ENCODE results near the gene STK32A.

The STK32A gene

DNA sequence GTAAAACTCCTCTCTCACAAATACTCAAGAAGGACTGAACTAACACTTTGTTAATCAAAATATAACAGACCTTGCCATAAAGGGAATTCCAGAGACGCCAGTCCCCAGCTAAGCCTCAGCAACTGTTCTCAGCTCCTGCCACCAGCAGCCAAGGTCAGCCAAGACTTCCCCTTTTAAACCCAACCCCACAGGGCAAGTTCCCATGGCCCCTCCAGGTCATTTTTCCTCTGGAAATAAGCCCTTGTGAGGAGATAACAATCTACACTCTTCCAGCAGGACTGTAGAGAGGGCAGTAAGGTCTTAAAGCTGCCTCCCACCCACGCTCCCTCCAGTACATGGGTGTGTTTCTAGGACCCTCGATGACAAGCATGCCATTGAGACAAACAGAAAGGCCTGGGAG is 196.8 kb downstream of the STK32A start:
- Histone ChIP-seq H3K9me3 (ENCODE audit: control insufficient read depth, insufficient read depth, low read length) (no peaks in the 10 kb centered on the region), H3K4me2 (ENCODE audit: low read length) (no peak overlapping the region), H3K4me1 (ENCODE audit: control insufficient read depth, low read length) (no peaks in the 10 kb centered on the region), H3K27ac (ENCODE audit: low read depth, low read length) (no peak overlapping the region), H3F3A (ENCODE audit: control insufficient read depth, insufficient read depth) (no peaks in the 10 kb centered on the region), H4K20me1 (ENCODE audit: control insufficient read depth, insufficient read depth, low read depth, low read length) (no peaks in the 10 kb centered on the region), H3K36me3 (ENCODE audit: control insufficient read depth, low read length) (no peaks in the 10 kb centered on the region), H3K79me2 (ENCODE audit: control insufficient read depth, low read length) (no peaks in the 10 kb centered on the region), H3K9me2 (replicated peaks; ENCODE audit: control insufficient read depth, low read length) (no peaks in the 10 kb centered on the region), H3K27me3 (ENCODE audit: control insufficient read depth, low read length) (no peaks in the 10 kb centered on the region), H3K4me3 (ENCODE audit: low read length) (no peak overlapping the region)
- no peak for TF ChIP-seq EZH2phosphoT487 (IDR thresholded peaks at IDR 0.05; ENCODE audit: borderline replicate concordance, low read length)
- TF ChIP-seq, protein P1, sequence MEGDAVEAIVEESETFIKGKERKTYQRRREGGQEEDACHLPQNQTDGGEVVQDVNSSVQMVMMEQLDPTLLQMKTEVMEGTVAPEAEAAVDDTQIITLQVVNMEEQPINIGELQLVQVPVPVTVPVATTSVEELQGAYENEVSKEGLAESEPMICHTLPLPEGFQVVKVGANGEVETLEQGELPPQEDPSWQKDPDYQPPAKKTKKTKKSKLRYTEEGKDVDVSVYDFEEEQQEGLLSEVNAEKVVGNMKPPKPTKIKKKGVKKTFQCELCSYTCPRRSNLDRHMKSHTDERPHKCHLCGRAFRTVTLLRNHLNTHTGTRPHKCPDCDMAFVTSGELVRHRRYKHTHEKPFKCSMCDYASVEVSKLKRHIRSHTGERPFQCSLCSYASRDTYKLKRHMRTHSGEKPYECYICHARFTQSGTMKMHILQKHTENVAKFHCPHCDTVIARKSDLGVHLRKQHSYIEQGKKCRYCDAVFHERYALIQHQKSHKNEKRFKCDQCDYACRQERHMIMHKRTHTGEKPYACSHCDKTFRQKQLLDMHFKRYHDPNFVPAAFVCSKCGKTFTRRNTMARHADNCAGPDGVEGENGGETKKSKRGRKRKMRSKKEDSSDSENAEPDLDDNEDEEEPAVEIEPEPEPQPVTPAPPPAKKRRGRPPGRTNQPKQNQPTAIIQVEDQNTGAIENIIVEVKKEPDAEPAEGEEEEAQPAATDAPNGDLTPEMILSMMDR (IDR thresholded peaks at IDR 0.05; ENCODE audit: low read depth, low read length, poor library complexity, severe bottlenecking), result no peak

DNA sequence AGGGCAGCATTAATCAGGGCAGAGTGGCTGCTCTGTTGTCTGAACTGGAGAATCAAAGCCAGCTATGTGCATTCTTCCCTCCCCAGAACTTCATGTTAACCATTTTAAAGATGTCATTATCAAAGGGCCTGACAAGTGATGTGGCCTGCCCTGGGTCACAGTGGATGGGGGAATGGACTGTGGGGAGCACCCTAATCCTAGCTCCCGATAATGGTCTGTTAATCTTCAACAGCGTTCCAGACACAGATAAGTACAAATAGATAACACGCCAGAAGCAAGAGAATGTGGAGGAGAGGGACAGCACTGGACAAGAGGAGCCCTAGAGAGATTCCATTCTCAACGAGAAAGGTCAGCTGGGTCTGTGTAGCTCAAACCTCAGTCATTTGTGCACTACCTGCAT is 197.5 kb downstream of the STK32A start:
- TF ChIP-seq, protein P1 (IDR thresholded peaks at IDR 0.05; ENCODE audit: low read depth, low read length, poor library complexity, severe bottlenecking), result no peak
- TF ChIP-seq EZH2phosphoT487 (IDR thresholded peaks at IDR 0.05; ENCODE audit: borderline replicate concordance, low read length), result no peak
- Histone ChIP-seq H3K4me1 (ENCODE audit: control insufficient read depth, low read length) (no peaks in the 10 kb centered on the region), H4K20me1 (ENCODE audit: control insufficient read depth, insufficient read depth, low read depth, low read length) (no peaks in the 10 kb centered on the region), H3F3A (ENCODE audit: control insufficient read depth, insufficient read depth) (no peaks in the 10 kb centered on the region), H3K27me3 (ENCODE audit: control insufficient read depth, low read length) (no peaks in the 10 kb centered on the region), H3K9me3 (ENCODE audit: control insufficient read depth, insufficient read depth, low read length) (no peaks in the 10 kb centered on the region), H3K4me3 (ENCODE audit: low read length) (no peak overlapping the region), H3K4me2 (ENCODE audit: low read length) (no peak overlapping the region), H3K79me2 (ENCODE audit: control insufficient read depth, low read length) (no peaks in the 10 kb centered on the region), H3K36me3 (ENCODE audit: control insufficient read depth, low read length) (no peaks in the 10 kb centered on the region), H3K27ac (ENCODE audit: low read depth, low read length) (no peak overlapping the region), H3K9me2 (replicated peaks; ENCODE audit: control insufficient read depth, low read length) (no peaks in the 10 kb centered on the region)

DNA sequence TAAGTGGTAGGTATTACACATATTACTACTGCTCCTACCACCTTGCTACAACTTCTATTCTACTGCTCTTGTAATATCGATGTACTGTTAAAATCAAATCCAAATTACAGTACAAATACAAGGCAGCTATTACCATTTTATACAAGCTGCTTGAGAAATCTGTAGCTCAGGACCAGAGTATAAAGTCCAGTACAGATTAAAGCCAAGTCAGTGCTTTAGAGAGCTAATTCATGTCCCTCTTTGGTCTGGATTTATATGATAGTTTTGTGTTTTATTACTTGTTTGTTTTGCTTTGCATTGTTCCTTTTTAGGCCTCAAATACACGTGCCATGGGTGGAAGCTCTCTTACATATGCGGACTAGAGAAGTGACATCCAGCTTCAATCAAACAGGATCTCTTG is 199.2 kb downstream of the STK32A start:
- Histone ChIP-seq H3K4me2 (ENCODE audit: low read length) (no peak overlapping the region), H3K36me3 (ENCODE audit: control insufficient read depth, low read length) (no peaks in the 10 kb centered on the region), H3K9me3 (ENCODE audit: control insufficient read depth, insufficient read depth, low read length) (no peaks in the 10 kb centered on the region), H3K79me2 (ENCODE audit: control insufficient read depth, low read length) (no peaks in the 10 kb centered on the region), H3K4me3 (ENCODE audit: low read length) (no peak overlapping the region), H4K20me1 (ENCODE audit: control insufficient read depth, insufficient read depth, low read depth, low read length) (no peaks in the 10 kb centered on the region), H3K27me3 (ENCODE audit: control insufficient read depth, low read length) (no peaks in the 10 kb centered on the region), H3K9me2 (replicated peaks; ENCODE audit: control insufficient read depth, low read length) (no peaks in the 10 kb centered on the region), H3K27ac (ENCODE audit: low read depth, low read length) (no peak overlapping the region), H3F3A (ENCODE audit: control insufficient read depth, insufficient read depth) (no peaks in the 10 kb centered on the region), H3K4me1 (ENCODE audit: control insufficient read depth, low read length) (no peaks in the 10 kb centered on the region)
- TF ChIP-seq EZH2phosphoT487 (IDR thresholded peaks at IDR 0.05; ENCODE audit: borderline replicate concordance, low read length), result no peak
- TF ChIP-seq, protein P1 (IDR thresholded peaks at IDR 0.05; ENCODE audit: low read depth, low read length, poor library complexity, severe bottlenecking), result no peak

DNA sequence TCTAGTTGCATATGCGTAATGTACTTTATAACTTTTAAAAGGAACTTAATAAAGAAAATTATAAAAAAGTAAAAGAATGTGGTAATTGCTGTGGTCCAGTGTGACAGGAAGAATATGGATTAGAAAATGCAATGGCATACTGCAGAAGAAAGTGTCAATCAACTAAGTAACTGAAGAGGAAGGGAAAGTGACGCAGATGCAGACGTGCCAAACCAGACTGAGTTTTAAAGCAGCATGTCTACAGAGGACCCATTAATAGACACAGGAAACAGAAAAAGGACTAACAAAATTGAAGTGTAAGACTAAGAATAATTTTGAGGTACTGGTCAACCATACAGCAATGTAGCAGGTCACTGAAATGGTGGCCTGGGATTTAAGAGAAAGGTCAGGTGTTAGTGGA is 201.8 kb downstream of the STK32A start:
- Histone ChIP-seq H3K9me3 (ENCODE audit: control insufficient read depth, insufficient read depth, low read length) (no peaks in the 10 kb centered on the region), H3K4me1 (ENCODE audit: control insufficient read depth, low read length) (no peaks in the 10 kb centered on the region), H3K79me2 (ENCODE audit: control insufficient read depth, low read length) (no peaks in the 10 kb centered on the region), H3K9me2 (replicated peaks; ENCODE audit: control insufficient read depth, low read length) (no peaks in the 10 kb centered on the region), H3K27ac (ENCODE audit: low read depth, low read length) (no peak overlapping the region), H3F3A (ENCODE audit: control insufficient read depth, insufficient read depth) (no peaks in the 10 kb centered on the region), H3K4me3 (ENCODE audit: low read length) (no peak overlapping the region), H3K36me3 (ENCODE audit: control insufficient read depth, low read length) (no peaks in the 10 kb centered on the region), H3K4me2 (ENCODE audit: low read length) (no peak overlapping the region), H4K20me1 (ENCODE audit: control insufficient read depth, insufficient read depth, low read depth, low read length) (no peaks in the 10 kb centered on the region), H3K27me3 (ENCODE audit: control insufficient read depth, low read length) (no peaks in the 10 kb centered on the region)
- TF ChIP-seq, protein P1 (IDR thresholded peaks at IDR 0.05; ENCODE audit: low read depth, low read length, poor library complexity, severe bottlenecking), result no peak
- TF ChIP-seq EZH2phosphoT487 (IDR thresholded peaks at IDR 0.05; ENCODE audit: borderline replicate concordance, low read length), result no peak

Measured in DOHH2 (cell line).